SK-N-SH treated with all-trans-retinoic acid at 6 μM for 48 hours (cell line): ENCODE data around the gene ZNF132.

Source experiments
- ATAC-seq: fragments of 200-7000 bp; cut with Tn5 transposase; 3 replicates; pipeline ENCODE4 v1.9.1; 2020; ENCODE audit warnings: mild to moderate bottlenecking, moderate library complexity
- ARNTL ChIP-seq: fragments of 450-650 bp; formaldehyde crosslinking; IDR thresholded peaks from 2 replicates; pipeline ENCODE4 v1.5.0; 2020; ENCODE audit warnings: low read depth, mild to moderate bottlenecking, moderate library complexity, borderline replicate concordance
- BACH2 ChIP-seq: fragments of 250-450 bp; sonication (Bioruptor Pico); IDR thresholded peaks from 2 replicates; pipeline ENCODE4 v1.9.0; 2021; ENCODE audit warnings: mild to moderate bottlenecking, borderline replicate concordance
- CREB5 ChIP-seq: fragments of 250-450 bp; sonication (Bioruptor Pico); IDR thresholded peaks from 2 replicates; pipeline ENCODE4 v1.5.1; 2020; ENCODE audit warnings: low read depth, mild to moderate bottlenecking, moderate library complexity
- CSDC2 ChIP-seq: fragments of 250-450 bp; sonication (Bioruptor Pico); IDR thresholded peaks from 2 replicates; pipeline ENCODE4 v1.5.0; 2020; ENCODE audit warnings: mild to moderate bottlenecking, moderate library complexity
- CSRNP3 ChIP-seq: fragments of 250-450 bp; sonication (Bioruptor Pico); IDR thresholded peaks from 2 replicates; pipeline ENCODE4 v1.5.1; 2021; ENCODE audit warnings: mild to moderate bottlenecking, moderate library complexity
- ESRRG ChIP-seq: fragments of 250-450 bp; sonication (Bioruptor Pico); IDR thresholded peaks from 2 replicates; pipeline ENCODE4 v1.6.1; 2021; ENCODE audit warnings: mild to moderate bottlenecking
- GLIS3 ChIP-seq: fragments of 250-450 bp; sonication (Bioruptor Pico); IDR thresholded peaks from 2 replicates; pipeline ENCODE4 v1.5.0; 2020; ENCODE audit warnings: mild to moderate bottlenecking, moderate library complexity
- ISL1 ChIP-seq: fragments of 250-450 bp; sonication (Bioruptor Pico); IDR thresholded peaks from 2 replicates; pipeline ENCODE4 v2.1.2; 2022; ENCODE audit warnings: mild to moderate bottlenecking, moderate library complexity
- OSR1 ChIP-seq: fragments of 250-450 bp; sonication (Bioruptor Pico); IDR thresholded peaks from 2 replicates; pipeline ENCODE4 v1.8.0; 2022; ENCODE audit warnings: moderate library complexity, mild to moderate bottlenecking, inconsistent platforms
- PATZ1 ChIP-seq: fragments of 250-450 bp; sonication (Bioruptor Pico); IDR thresholded peaks from 2 replicates; pipeline ENCODE4 v1.8.0; 2020; ENCODE audit warnings: mild to moderate bottlenecking, moderate library complexity, borderline replicate concordance
- POU6F1 ChIP-seq: fragments of 250-450 bp; sonication (Bioruptor Pico); IDR thresholded peaks from 2 replicates; pipeline ENCODE4 v1.8.0; 2021; ENCODE audit warnings: low read depth, mild to moderate bottlenecking, moderate library complexity, borderline replicate concordance
- PPARA ChIP-seq: fragments of 250-450 bp; sonication (Bioruptor Pico); IDR thresholded peaks from 2 replicates; pipeline ENCODE4 v1.5.0; 2020; ENCODE audit warnings: mild to moderate bottlenecking, borderline replicate concordance
- RARB ChIP-seq: fragments of 250-450 bp; sonication (Bioruptor Pico); IDR thresholded peaks from 2 replicates; pipeline ENCODE4 v1.8.0; 2021; ENCODE audit warnings: mild to moderate bottlenecking, moderate library complexity
- SNAI2 ChIP-seq: fragments of 250-450 bp; sonication (Bioruptor Pico); IDR thresholded peaks from 2 replicates; pipeline ENCODE4 v1.5.0; 2020; ENCODE audit warnings: mild to moderate bottlenecking, moderate library complexity
- TOX ChIP-seq: fragments of 250-450 bp; sonication (Bioruptor Pico); IDR thresholded peaks from 2 replicates; pipeline ENCODE4 v1.8.0; 2021; ENCODE audit warnings: mild to moderate bottlenecking, moderate library complexity, borderline replicate concordance
- ZC3H10 ChIP-seq: fragments of 250-450 bp; sonication (Bioruptor Pico); IDR thresholded peaks from 2 replicates; pipeline ENCODE4 v1.5.1; 2021; ENCODE audit warnings: mild to moderate bottlenecking, moderate library complexity
- ZFP3 ChIP-seq: fragments of 250-450 bp; sonication (Bioruptor Pico); IDR thresholded peaks from 2 replicates; pipeline ENCODE4 v1.5.0; 2020; ENCODE audit warnings: mild to moderate bottlenecking, moderate library complexity
- ZNF565 ChIP-seq: fragments of 450-650 bp; formaldehyde crosslinking; conservative IDR thresholded peaks from 2 replicates; pipeline ENCODE4 v1.5.0; 2020; ENCODE audit warnings: low read depth, mild to moderate bottlenecking, moderate library complexity
- ZNF70 ChIP-seq: fragments of 450-650 bp; formaldehyde crosslinking; IDR thresholded peaks from 2 replicates; pipeline ENCODE4 v1.5.0; 2020; ENCODE audit warnings: mild to moderate bottlenecking, moderate library complexity
- ZNF8 ChIP-seq: fragments of 450-650 bp; formaldehyde crosslinking; IDR thresholded peaks from 2 replicates; pipeline ENCODE4 v1.5.0; 2020; ENCODE audit warnings: mild to moderate bottlenecking, moderate library complexity

The ZNF132 gene

GRCh38 chr19:58455306-58455705 is 15.4 kb upstream of the ZNF132 start:
- TF ChIP-seq PATZ1 (CRISPR knock-in tag) (no peak), ARNTL (CRISPR knock-in tag) (no peak), ZC3H10 (CRISPR knock-in tag) (no peak), PPARA (CRISPR knock-in tag) (no peak), ZNF8 (CRISPR knock-in tag) (no peak), GLIS3 (no peak), ZNF70 (CRISPR knock-in tag) (no peak), TOX (CRISPR knock-in tag) (no peak), RARB (CRISPR knock-in tag) (no peak), CSRNP3 (CRISPR knock-in tag) (no peak), ZNF565 (no peak), ESRRG (no peak), SNAI2 (CRISPR knock-in tag) (no peak), ISL1 (CRISPR knock-in tag) (no peak), ZFP3 (no peak)
- no peak for ATAC-seq

GRCh38 chr19:58453743-58454142 is 13.8 kb upstream of the ZNF132 start:
- no peak for TF ChIP-seq ISL1 (CRISPR knock-in tag)
- no peak for TF ChIP-seq RARB (CRISPR knock-in tag)
- no peak for TF ChIP-seq OSR1
- no peak for TF ChIP-seq BACH2 (CRISPR knock-in tag)
- TF ChIP-seq ZNF8 (CRISPR knock-in tag) = no peak
- TF ChIP-seq CSRNP3 (CRISPR knock-in tag) = no peak
- TF ChIP-seq SNAI2 (CRISPR knock-in tag) = no peak
- no peak for TF ChIP-seq ZNF70 (CRISPR knock-in tag)
- no peak for TF ChIP-seq ZC3H10 (CRISPR knock-in tag)
- TF ChIP-seq ZFP3 = no peak
- TF ChIP-seq POU6F1 = no peak
- no peak for TF ChIP-seq PATZ1 (CRISPR knock-in tag)
- TF ChIP-seq PPARA (CRISPR knock-in tag) = no peak
- no peak for TF ChIP-seq GLIS3
- TF ChIP-seq TOX (CRISPR knock-in tag) = no peak
- TF ChIP-seq CSDC2 (CRISPR knock-in tag) = no peak
- TF ChIP-seq CREB5 (CRISPR knock-in tag) = no peak
- ATAC-seq = no peak
